ENCODE measurements around the gene KRTAP19-8.

KRTAP19-8 gene

DNA sequence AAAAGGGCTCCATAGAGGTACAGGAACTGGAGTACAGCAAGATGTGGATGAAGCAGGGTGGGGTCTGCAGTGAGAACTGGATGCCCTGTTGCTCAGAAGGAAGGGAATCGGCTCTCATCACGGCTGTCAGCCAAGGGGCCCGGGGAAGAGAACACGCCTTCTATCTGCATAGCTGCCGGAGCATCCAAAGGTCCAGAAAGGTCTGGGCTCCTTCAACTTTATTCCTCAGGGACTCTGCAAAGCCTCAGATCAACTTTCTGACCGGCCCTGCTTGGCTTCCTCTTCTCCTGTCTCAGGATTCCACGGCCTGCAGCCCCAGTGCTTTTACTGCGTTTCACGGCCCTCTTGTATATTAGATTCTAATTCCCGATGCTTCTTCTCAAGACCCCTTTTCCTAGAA lies 34.8 kb downstream of the KRTAP19-8 start:
- H3K9ac ChIP-seq (ENCODE audit: low read length): no peak overlapping the region
- no peak overlapping the region for H3K4me3 ChIP-seq (ENCODE audit: low read length)
- H3K36me3 ChIP-seq (ENCODE audit: control insufficient read depth, insufficient read depth, low read length): no peaks in the 10 kb centered on the region
- no peaks in the 10 kb centered on the region for H3K4me1 ChIP-seq (ENCODE audit: control insufficient read depth, insufficient read depth, low read length)
- no peaks in the 10 kb centered on the region for H3K9me3 ChIP-seq (ENCODE audit: control insufficient read depth, low read length)
- H3K27me3 ChIP-seq (ENCODE audit: control insufficient read depth, insufficient read depth, low read length): no peaks in the 10 kb centered on the region

- H3K9ac ChIP-seq (ENCODE audit: low read length): no peak overlapping the region
- no peaks in the 10 kb centered on the region for H3K36me3 ChIP-seq (ENCODE audit: control insufficient read depth, insufficient read depth, low read length)
- H3K4me1 ChIP-seq (ENCODE audit: control insufficient read depth, insufficient read depth, low read length): no peaks in the 10 kb centered on the region
- no peak overlapping the region for H3K4me3 ChIP-seq (ENCODE audit: low read length)
- H3K9me3 ChIP-seq (ENCODE audit: control insufficient read depth, low read length): no peaks in the 10 kb centered on the region
- H3K27me3 ChIP-seq (ENCODE audit: control insufficient read depth, insufficient read depth, low read length): no peaks in the 10 kb centered on the region
Observed at GRCh38 chr21:30997541-30997940, 40.7 kb downstream of the KRTAP19-8 start.

DNA sequence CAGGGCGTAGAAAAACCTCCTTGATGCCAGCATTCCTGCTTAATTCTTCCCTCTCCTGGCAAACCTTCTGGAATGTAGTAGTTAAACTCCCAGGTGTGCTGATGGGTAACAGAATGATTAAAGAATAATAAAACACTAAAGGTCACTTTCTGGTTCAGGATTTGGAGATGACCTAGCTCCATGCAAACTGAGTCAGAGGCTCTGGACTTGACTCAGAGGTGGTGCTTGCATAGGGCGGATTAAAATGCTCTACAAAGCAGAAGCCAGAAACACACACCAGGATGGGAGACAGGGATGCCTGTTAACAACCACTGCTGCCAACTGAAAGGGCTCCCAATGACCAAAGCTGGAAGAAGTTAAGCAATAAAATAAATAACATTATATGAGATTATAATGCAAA lies 41.5 kb downstream of the KRTAP19-8 start:
- Histone ChIP-seq H3K9ac (ENCODE audit: low read length) (no peak overlapping the region), H3K4me3 (ENCODE audit: low read length) (no peak overlapping the region), H3K4me1 (ENCODE audit: control insufficient read depth, insufficient read depth, low read length) (no peaks in the 10 kb centered on the region), H3K27me3 (ENCODE audit: control insufficient read depth, insufficient read depth, low read length) (no peaks in the 10 kb centered on the region), H3K9me3 (ENCODE audit: control insufficient read depth, low read length) (no peaks in the 10 kb centered on the region), H3K36me3 (ENCODE audit: control insufficient read depth, insufficient read depth, low read length) (no peaks in the 10 kb centered on the region)

- Histone ChIP-seq H3K4me3 (ENCODE audit: low read length) (no peak overlapping the region), H3K36me3 (ENCODE audit: control insufficient read depth, insufficient read depth, low read length) (no peaks in the 10 kb centered on the region), H3K9ac (ENCODE audit: low read length) (no peak overlapping the region), H3K27me3 (ENCODE audit: control insufficient read depth, insufficient read depth, low read length) (no peaks in the 10 kb centered on the region), H3K4me1 (ENCODE audit: control insufficient read depth, insufficient read depth, low read length) (no peaks in the 10 kb centered on the region), H3K9me3 (ENCODE audit: control insufficient read depth, low read length) (no peaks in the 10 kb centered on the region)
Observed at GRCh38 chr21:30994932-30995331, 43.3 kb downstream of the KRTAP19-8 start.

- H3K36me3 ChIP-seq (ENCODE audit: control insufficient read depth, insufficient read depth, low read length): no peaks in the 10 kb centered on the region
- H3K4me3 ChIP-seq (ENCODE audit: low read length): no peak overlapping the region
- no peak overlapping the region for H3K9ac ChIP-seq (ENCODE audit: low read length)
- H3K27me3 ChIP-seq (ENCODE audit: control insufficient read depth, insufficient read depth, low read length): no peaks in the 10 kb centered on the region
- H3K4me1 ChIP-seq (ENCODE audit: control insufficient read depth, insufficient read depth, low read length): no peaks in the 10 kb centered on the region
- no peaks in the 10 kb centered on the region for H3K9me3 ChIP-seq (ENCODE audit: control insufficient read depth, low read length)
Observed at GRCh38 chr21:30990514-30991262, 47.6 kb downstream of the KRTAP19-8 start.

- Histone ChIP-seq H3K27me3 (ENCODE audit: control insufficient read depth, insufficient read depth, low read length) (no peaks in the 10 kb centered on the region), H3K4me1 (ENCODE audit: control insufficient read depth, insufficient read depth, low read length) (no peaks in the 10 kb centered on the region), H3K9me3 (ENCODE audit: control insufficient read depth, low read length) (no peaks in the 10 kb centered on the region), H3K4me3 (ENCODE audit: low read length) (no peak overlapping the region), H3K36me3 (ENCODE audit: control insufficient read depth, insufficient read depth, low read length) (no peaks in the 10 kb centered on the region), H3K9ac (ENCODE audit: low read length) (no peak overlapping the region)
Observed at GRCh38 chr21:30988706-30989105, 49.6 kb downstream of the KRTAP19-8 start.
